GM06990 (cell line): ENCODE measurements around the gene CD96.
"Not testable (repeated sequence)": the region's sequence is repeated elsewhere in the genome, so short reads cannot be mapped to it uniquely, and the experiment has no call there.

Experiments
- DNase-seq: peaks from one replicate; pipeline ENCODE4 v3.0.0-alpha.2; 2011; ENCODE audit not compliant: insufficient read length; ENCODE audit errors: extremely low read depth
- H3K27me3 ChIP-seq: replicated peaks from 2 replicates; pipeline ENCODE4 v1.6.0; 2011; ENCODE audit warnings: low read length; ENCODE audit not compliant: control insufficient read depth, insufficient read depth
- H3K36me3 ChIP-seq: 2 replicates; pipeline ENCODE4 v1.5.1; 2011; ENCODE audit warnings: low read length; ENCODE audit not compliant: control insufficient read depth, insufficient read depth
- H3K4me3 ChIP-seq: replicated peaks from 2 replicates; pipeline ENCODE4 v1.5.1; 2011; ENCODE audit warnings: low read depth, mild to moderate bottlenecking, control low read depth, low read length
- TF ChIP-seq, protein P1 (sequence below): IDR thresholded peaks from 2 replicates; pipeline ENCODE4 v1.5.1; 2011; ENCODE audit warnings: low read length, control low read depth, mild to moderate bottlenecking, inconsistent platforms; ENCODE audit not compliant: insufficient read depth, poor library complexity, severe bottlenecking

Gene CD96

DNA sequence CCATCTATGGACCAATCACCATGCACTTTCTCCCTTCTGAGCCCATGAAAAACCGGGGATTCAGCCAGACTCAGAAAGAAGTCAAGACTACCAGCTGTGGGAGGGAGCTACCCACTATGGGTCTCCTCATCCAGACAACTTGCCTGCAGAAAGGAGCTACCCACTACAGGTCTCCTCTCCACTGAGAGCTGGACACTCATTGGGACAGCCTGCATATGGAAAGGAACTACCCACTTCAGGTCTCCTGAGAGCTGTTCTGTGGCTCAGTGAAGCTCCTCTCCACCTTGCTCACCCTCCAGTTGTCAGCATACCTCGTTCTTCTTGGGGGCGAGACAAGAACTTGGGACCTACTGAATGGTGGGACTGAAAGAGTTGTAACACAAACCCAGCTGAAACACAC lies 75.4 kb downstream of the CD96 start:
- DNase-seq = no peak
- Histone ChIP-seq H3K4me3 (no peak overlapping the region), H3K27me3 (no peaks in the 10 kb centered on the region), H3K36me3 (no peaks in the 10 kb centered on the region)
- TF ChIP-seq, protein P1, sequence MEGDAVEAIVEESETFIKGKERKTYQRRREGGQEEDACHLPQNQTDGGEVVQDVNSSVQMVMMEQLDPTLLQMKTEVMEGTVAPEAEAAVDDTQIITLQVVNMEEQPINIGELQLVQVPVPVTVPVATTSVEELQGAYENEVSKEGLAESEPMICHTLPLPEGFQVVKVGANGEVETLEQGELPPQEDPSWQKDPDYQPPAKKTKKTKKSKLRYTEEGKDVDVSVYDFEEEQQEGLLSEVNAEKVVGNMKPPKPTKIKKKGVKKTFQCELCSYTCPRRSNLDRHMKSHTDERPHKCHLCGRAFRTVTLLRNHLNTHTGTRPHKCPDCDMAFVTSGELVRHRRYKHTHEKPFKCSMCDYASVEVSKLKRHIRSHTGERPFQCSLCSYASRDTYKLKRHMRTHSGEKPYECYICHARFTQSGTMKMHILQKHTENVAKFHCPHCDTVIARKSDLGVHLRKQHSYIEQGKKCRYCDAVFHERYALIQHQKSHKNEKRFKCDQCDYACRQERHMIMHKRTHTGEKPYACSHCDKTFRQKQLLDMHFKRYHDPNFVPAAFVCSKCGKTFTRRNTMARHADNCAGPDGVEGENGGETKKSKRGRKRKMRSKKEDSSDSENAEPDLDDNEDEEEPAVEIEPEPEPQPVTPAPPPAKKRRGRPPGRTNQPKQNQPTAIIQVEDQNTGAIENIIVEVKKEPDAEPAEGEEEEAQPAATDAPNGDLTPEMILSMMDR = no peak

DNA sequence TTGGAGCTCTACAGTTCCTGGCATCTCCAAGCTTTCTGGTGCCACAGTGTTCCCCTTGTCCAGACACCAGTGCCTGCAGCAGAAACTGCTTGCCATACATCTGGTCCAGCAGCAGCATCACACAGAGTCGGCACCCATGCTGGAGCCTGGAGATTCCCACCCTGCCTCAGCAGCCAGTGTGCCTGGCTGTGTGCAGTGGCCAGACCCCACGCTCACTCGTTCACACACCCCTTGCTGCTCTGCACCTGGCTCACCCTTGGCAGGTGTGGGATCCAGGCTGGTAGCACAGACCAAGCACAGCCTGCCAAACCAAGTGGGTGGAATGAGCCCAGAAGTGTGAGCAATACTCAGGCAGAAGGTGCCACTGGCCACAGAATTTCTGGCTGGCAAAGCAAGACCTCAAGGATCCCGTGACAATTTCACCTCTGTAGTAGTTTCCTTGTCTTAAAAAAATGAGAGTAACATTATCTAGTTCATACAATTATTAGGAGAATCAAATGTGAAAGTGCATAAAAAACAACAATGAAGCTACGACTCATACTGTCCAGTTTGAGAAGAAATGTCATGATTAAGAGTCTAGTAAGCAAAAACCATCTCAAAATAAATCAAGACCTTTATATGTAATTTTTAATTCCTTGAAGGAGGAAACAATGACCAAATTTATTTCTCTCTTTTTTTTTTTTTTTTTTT lies 76.1 kb downstream of the CD96 start:
- no peak for DNase-seq
- Histone ChIP-seq H3K36me3 (no peaks in the 10 kb centered on the region), H3K4me3 (no peak overlapping the region), H3K27me3 (no peaks in the 10 kb centered on the region)
- TF ChIP-seq, protein P1 = no peak

DNA sequence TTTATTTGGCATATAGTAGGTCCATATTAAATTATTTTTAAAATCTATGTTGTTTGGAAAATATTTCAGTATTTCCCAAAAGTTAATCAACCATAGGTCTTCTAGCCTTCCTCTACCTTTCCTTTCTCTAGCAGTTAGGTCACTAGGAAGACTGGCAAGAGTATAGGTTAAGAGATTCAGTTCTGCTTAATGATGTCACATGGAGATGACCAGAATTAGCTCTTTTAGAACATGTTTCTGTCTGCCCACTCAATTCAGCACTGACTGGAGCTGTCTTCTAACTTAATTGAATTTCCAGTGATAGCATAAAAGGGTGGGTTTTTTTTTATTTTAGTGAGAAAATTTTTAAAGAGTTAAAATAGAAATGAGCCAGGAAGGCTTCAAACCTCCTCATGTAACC lies 76.9 kb downstream of the CD96 start:
- Histone ChIP-seq H3K36me3 (no peaks in the 10 kb centered on the region), H3K27me3 (no peaks in the 10 kb centered on the region), H3K4me3 (no peak overlapping the region)
- TF ChIP-seq, protein P1 = no peak
- DNase-seq = no peak

DNA sequence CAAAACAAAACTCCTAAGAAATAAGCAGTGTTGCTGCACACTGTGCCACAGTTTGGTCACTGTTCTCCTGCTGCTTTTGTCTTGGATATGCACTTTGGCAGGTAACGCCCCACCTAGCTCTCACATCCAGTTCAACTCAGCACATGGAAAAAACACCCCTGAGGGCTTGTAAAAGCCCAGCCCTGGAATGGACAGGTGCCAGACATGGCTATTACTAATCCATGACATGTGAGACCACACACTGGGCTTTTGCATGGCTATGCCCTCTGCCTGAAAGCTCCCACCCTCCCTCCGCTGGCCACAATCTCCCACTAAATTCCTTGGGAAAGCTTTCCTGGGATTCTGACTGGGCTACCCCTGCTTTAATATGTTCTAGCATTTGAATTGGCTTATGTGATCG lies 77.8 kb downstream of the CD96 start:
- Histone ChIP-seq H3K27me3 (no peaks in the 10 kb centered on the region), H3K36me3 (no peaks in the 10 kb centered on the region), H3K4me3 (no peak overlapping the region)
- no peak for DNase-seq
- TF ChIP-seq, protein P1 = no peak

DNA sequence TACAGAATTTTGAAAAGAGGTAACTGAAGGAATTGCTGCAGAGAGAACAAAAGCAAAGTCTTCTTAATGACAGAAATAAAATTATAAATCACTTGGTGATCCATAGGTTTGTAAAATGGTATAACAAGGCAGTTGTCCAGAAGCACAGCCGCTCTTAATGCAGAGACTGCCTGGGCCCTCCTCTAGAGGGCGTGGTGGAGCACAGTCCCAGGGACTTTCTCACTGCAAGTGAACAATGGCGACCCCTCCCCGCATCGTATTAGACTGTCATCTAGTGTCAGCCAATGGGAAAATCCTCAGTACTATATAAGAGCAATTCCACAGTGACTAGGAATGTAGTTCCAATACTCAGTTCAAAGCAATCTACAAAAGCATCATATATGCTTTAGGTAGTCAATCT lies 79.5 kb downstream of the CD96 start:
- no peaks in the 10 kb centered on the region for H3K36me3 ChIP-seq
- DNase-seq = no peak
- H3K27me3 ChIP-seq = no peaks in the 10 kb centered on the region
- no peak overlapping the region for H3K4me3 ChIP-seq
- TF ChIP-seq, protein P1 = peak; percentile 65

DNA sequence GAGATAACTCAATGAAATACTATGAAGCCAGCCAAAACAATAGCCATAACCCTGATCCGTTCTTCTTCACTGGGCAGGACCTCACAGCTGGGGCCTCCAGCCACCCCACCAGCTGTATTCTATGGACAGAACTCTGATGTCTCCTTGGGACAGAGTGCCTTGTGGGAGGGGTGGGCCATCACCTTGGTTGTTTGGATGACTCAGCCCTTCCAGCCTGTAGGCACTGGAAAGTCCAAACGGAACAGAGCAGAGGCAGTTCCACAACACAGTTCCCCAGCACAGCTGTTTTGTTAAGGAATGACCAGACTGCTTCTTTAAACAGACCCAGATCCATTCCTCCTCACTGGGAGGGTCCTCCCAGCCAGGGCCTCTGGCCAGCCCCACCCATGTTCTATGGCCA lies 85.1 kb downstream of the CD96 start:
- Histone ChIP-seq H3K27me3 (no peaks in the 10 kb centered on the region), H3K4me3 (no peak overlapping the region), H3K36me3 (no peaks in the 10 kb centered on the region)
- no peak for DNase-seq
- TF ChIP-seq, protein P1 = no peak

DNA sequence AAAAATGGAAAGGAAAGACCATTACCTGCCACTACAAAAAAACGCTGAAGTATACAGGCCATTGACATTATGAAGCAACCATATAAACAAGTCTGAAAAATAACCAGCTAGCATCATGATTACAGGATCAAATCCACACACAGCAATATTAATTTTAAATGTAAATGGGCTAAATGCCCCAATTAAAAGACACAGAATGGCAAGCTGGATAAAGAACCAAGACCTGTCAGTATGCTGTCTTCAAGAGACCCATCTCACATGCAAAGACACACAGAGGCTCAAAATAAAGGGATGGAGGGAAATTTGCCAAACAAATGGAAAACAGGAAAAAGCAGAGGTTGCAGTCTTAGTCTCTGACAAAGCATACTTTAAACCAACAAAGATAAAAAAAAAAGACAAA lies 87.0 kb downstream of the CD96 start:
- not testable (repeated sequence) for H3K36me3 ChIP-seq, H3K27me3 ChIP-seq, H3K4me3 ChIP-seq, DNase-seq

DNA sequence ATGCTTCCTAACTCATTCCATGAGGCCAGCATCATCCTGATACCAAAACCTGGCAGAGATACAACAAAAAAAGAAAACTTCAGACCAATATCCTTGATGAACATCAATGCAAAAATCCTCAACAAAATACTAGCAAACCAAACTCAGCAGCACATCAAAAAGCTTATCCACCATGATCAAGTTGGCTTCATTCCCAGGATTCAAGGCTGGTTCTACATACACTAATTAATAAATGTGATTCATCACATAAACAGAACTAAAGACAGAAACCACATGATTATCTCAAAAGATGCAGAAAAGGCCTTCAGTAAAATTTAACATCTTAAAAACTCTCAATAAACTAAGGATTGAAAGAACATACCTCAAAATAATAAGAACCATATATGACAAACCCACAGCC lies 88.6 kb downstream of the CD96 start:
- not testable (repeated sequence) for H3K36me3 ChIP-seq, H3K27me3 ChIP-seq, DNase-seq, H3K4me3 ChIP-seq
